ENCODE measurements around the gene ADCY5.
"Not testable (repeated sequence)": the region's sequence is repeated elsewhere in the genome, so short reads cannot be mapped to it uniquely, and the experiment has no call there.

The ADCY5 gene

DNA sequence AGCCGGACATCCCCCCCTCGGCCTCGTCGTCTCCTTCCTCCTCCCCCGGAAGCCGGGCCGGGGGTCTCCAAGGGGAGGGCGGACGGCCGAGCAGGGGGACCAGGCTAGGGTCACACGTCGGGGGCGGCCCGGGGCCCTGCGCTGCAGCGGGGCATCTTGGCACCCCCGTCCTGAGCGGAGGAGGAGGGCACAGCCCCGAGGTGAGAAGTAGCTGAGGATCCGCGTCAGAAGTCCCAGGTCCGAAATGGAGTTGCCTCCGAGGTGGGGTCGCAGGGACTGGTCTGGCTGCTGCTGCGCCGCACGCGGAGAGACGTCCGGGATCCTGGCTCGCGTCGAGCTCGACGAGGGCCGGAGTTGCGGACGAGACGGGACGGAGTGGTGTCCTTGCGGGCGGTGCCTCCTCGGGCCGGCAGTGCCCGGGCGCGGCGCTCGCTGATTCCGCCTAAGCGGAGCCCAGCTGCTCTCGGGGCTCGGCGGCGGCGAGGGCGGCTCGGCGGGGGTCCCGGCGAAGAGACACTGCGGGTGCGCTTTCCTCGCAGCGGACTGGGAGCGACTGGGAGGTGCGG lies at the start of gene ADCY5:
Gene ADCY5 (minus strand): TSS at position 555 of the 566 bp plus-strand sequence. CDS start 545 bp downstream, at position 10.
- DNase-seq (peak; percentile 23 to 26), ATAC-seq (peak; percentile 45)
- Mint-ChIP-seq H3K4me3 (peak within 1 kb of the TSS; percentile 50 to 62), H3K4me1 (peaks cover 10% of the 10 kb centered on the region), H3K9me3 (no peaks in the 10 kb centered on the region), H3K27ac (no peak within 1 kb of the TSS), H3K27me3 (peaks cover 64% of the 10 kb centered on the region)

DNA sequence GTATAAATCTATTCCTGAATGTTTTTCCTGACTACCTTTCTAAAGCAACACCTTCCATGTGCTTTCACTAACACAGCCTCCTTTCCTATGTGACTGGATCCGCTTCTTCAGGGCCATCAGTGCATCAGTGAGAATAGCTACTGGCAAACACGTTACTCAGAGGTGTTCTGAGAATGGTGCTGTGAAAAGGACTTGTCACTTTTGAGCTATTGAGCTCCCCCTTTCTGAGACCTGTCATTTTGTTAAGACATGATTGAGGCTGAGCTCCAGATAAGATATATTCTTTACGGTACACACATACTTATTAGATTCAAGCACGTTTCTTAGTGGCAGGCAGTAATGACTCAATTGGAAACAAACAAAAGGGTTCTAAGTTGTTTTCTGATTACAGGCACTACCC lies 45.0 kb upstream of the ADCY5 start:
- H3K27ac Mint-ChIP-seq = peak overlapping the region in 1 of 2 donors; percentile 82
- H3K4me3 Mint-ChIP-seq = no peak overlapping the region
- DNase-seq (no peak), ATAC-seq (no peak)
- no peaks in the 10 kb centered on the region for H3K27me3 Mint-ChIP-seq
- no peaks in the 10 kb centered on the region for H3K9me3 Mint-ChIP-seq
- no peaks in the 10 kb centered on the region for H3K4me1 Mint-ChIP-seq

- Mint-ChIP-seq H3K4me3 (no peak overlapping the region), H3K27me3 (no peaks in the 10 kb centered on the region), H3K4me1 (no peaks in the 10 kb centered on the region), H3K27ac (peak overlapping the region in 1 of 2 donors; percentile 3), H3K9me3 (no peaks in the 10 kb centered on the region)
- DNase-seq (no peak), ATAC-seq (no peak)
Observed at GRCh38 chr3:123491966-123492587, 43.2 kb upstream of the ADCY5 start.

DNA sequence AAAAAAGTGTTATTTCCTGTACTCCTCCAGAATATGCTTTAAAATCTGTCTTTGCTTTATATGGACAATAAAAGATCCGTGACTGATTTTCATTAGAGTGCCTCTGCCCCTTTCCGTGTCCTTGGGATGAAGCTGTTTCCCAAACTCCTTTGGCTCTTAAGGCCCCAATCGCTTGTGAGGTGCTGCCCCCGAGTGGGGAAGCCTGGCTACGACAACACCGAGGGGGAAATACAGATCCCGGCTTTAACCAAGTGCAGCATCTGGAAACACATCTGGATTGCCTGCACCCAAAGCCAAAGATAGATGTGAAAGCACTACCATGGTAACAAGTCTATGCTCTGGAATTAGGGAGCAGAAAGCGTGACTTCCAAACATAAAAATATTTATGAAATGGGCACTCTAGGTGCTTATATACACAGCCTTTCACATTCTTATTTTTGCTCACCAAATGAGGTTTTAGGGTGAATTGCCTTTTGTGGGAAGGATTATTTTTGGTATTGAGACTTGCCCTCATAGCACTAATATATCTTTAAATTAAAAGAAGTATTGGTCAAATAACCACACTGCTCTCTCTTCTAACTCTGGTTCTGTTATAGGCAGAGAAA lies 40.6 kb upstream of the ADCY5 start:
- ATAC-seq = peak; percentile 54
- Mint-ChIP-seq H3K4me1 (no peaks in the 10 kb centered on the region), H3K4me3 (no peak overlapping the region), H3K27me3 (peaks cover 8% of the 10 kb centered on the region), H3K9me3 (no peaks in the 10 kb centered on the region), H3K27ac (no peak overlapping the region)
- peak; percentile 28 to 33 for DNase-seq

GRCh38 chr3:123488645-123489347 lies 39.9 kb upstream of the ADCY5 start:
- no peaks in the 10 kb centered on the region for H3K4me1 Mint-ChIP-seq
- no peak for ATAC-seq

DNA sequence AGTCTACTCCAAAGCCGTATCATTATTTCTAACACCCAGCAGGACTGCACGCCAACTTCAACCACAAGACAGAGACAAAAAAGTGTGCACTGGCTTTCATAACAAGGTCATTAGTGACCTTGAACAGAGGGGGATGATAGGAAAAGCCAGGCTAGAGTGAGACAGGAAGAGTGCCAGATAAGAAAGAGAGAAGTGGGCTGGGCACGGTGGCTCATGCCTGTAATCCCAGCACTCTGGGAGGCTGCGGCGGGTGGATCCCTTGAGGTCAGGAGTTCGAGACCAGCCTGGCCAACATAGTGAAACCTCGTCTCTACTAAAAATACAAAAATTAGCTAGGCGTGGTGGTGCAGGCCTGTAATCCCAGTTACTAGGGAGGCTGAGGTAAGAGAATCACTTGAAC lies 38.2 kb upstream of the ADCY5 start:
- not testable (repeated sequence) for DNase-seq, ATAC-seq, H3K4me1 Mint-ChIP-seq, H3K4me3 Mint-ChIP-seq, H3K27me3 Mint-ChIP-seq, H3K27ac Mint-ChIP-seq, H3K9me3 Mint-ChIP-seq

More at GRCh38 chr3:123488645-123489347, 39.9 kb upstream of the ADCY5 start:
- Mint-ChIP-seq H3K27me3 (peaks cover 8% of the 10 kb centered on the region), H3K4me3 (no peak overlapping the region), H3K9me3 (no peaks in the 10 kb centered on the region), H3K27ac (no peak overlapping the region)
- DNase-seq = no peak

DNA sequence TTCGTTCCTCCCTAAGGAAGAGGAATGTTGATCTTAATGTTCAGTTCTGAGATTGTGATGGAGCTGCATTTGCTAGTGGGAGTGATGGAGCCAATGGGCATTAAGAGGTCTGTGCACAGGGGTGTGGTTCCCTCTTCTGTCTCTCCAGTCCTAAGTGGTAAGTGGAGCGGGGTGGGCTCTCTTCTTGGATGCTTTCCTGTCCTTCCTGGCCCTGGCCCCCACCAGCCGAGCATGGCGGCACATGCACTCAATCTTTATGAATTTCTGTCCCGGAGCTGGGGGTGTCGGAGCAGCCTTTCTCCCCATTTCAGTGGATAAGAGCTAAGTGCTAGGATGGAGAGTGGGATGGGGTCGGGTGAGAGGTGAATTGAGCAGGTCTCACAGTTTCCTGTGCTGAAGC lies 37.6 kb upstream of the ADCY5 start:
- Mint-ChIP-seq H3K4me3 (no peak overlapping the region), H3K9me3 (no peaks in the 10 kb centered on the region), H3K27me3 (peaks cover 8% of the 10 kb centered on the region), H3K27ac (no peak overlapping the region), H3K4me1 (no peaks in the 10 kb centered on the region)
- DNase-seq = no peak
- no peak for ATAC-seq

DNA sequence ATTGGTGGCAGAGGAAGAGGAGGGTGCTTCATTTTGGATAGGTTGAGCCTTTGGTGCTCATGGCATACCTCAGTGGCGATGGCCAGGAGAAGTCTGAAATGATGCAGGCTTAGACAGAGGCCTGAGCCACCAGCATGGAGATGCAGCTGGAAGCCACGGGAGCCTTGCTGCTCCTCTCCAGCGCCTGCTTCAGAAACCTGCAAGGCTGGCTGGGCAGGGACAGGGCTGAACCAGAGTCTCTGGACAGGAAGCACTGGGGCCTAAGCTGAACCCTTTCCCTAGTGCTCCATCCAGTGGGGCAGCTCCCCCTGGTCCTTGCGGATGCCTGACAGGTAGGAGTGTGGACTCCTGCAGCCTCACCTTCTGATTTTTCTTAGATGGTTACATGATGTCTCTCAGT lies 36.7 kb upstream of the ADCY5 start:
- no peaks in the 10 kb centered on the region for H3K4me1 Mint-ChIP-seq
- no peak overlapping the region for H3K4me3 Mint-ChIP-seq
- no peaks in the 10 kb centered on the region for H3K9me3 Mint-ChIP-seq
- H3K27me3 Mint-ChIP-seq = peaks cover 8% of the 10 kb centered on the region
- ATAC-seq (no peak), DNase-seq (no peak)
- no peak overlapping the region for H3K27ac Mint-ChIP-seq

- H3K27ac Mint-ChIP-seq = no peak overlapping the region
- H3K27me3 Mint-ChIP-seq = peaks cover 18% of the 10 kb centered on the region
- ATAC-seq (no peak), DNase-seq (no peak)
- no peaks in the 10 kb centered on the region for H3K9me3 Mint-ChIP-seq
- no peaks in the 10 kb centered on the region for H3K4me1 Mint-ChIP-seq
- no peak overlapping the region for H3K4me3 Mint-ChIP-seq
Observed at GRCh38 chr3:123483146-123483545, 34.3 kb upstream of the ADCY5 start.

DNA sequence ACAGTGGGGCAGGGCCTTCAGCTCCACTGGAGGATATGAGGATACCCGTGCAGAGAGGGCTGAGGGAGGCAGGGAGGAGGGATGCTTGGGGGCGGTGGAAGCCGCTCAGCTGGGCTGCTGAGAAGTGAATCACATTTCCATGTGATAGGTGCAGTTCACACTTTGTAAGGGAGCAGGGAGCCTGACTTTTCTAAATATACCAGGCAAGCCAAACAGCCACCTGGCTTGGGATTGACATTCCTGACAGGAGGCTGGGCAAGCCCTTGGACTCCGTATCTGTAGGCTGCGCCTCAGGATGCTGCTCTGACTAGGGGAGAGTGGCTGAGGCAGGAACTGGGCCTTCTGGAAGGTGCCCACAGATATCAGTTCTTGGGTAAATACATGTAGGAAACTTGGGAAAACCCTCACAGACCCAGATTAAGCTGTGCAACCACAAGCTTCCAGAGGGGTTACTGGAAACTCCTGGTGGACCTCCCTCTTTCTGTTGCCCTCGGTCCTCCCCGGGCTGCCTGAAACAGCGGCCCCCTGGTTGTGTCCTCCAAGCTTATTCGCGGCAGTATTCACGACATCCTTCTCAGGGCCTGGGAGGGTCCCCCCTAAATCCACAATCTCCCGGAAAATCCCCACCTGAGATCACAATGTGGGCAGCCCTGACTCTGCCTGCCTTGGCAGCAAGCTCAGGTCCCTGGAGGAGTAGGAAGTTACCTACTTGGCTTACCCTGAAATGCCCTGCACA lies 33.0 kb upstream of the ADCY5 start:
- ATAC-seq (no peak), DNase-seq (no peak)
- H3K9me3 Mint-ChIP-seq = no peaks in the 10 kb centered on the region
- peak overlapping the region in 1 of 2 donors; percentile 37 for H3K27ac Mint-ChIP-seq
- H3K27me3 Mint-ChIP-seq = peaks cover 28% of the 10 kb centered on the region
- H3K4me3 Mint-ChIP-seq = no peak overlapping the region
- no peaks in the 10 kb centered on the region for H3K4me1 Mint-ChIP-seq

- H3K4me1 Mint-ChIP-seq = no peaks in the 10 kb centered on the region
Observed at GRCh38 chr3:123481071-123481470, 32.2 kb upstream of the ADCY5 start.

DNA sequence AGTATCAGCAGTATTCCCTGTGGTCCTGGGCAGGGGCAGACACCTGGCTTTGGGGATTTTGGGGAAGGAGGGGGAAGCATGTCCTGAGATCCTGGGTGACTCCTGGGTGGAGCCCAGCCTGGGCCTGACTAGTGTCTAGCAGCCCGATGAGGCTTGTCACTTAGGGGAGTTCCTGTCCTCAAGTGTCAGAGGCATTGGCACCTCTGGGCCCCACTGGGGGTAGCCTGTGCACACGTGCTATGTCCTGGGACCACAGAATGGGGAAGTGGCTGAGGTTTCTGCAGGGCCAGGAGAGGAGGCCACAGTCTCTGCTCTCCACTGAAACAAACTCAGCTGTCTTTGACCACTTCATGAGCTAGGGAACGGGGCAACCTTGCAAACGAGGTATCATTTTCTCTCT lies 31.5 kb upstream of the ADCY5 start:
- Mint-ChIP-seq H3K27me3 (peaks cover 42% of the 10 kb centered on the region), H3K4me3 (no peak overlapping the region), H3K27ac (peak overlapping the region in 1 of 2 donors; percentile 33), H3K9me3 (no peaks in the 10 kb centered on the region), H3K4me1 (peaks cover under 1% of the 10 kb centered on the region)
- no peak for ATAC-seq
- no peak for DNase-seq

More at GRCh38 chr3:123481071-123481470, 32.2 kb upstream of the ADCY5 start:
- DNase-seq (no peak), ATAC-seq (no peak)
- Mint-ChIP-seq H3K27me3 (peaks cover 36% of the 10 kb centered on the region), H3K4me3 (no peak overlapping the region), H3K9me3 (no peaks in the 10 kb centered on the region), H3K27ac (no peak overlapping the region)

DNA sequence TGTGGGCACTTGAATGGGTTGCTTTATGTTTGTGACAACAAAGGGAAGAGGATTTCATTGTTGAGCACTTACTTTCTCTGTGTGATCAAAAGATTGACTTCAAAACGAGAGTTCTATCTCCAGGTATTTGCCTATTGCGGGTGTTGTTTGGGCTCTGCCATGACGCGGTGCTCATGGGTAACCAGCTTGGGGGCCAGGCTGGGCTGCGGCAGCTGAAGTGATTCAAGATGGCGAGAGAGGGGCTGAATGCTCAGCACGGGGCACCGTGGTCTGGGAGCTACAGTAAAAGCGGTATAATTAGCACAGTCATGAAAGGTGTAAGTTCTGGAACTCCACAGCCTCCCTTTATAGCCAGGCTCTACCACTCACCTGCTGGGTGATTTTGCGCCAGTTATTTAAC lies 31.0 kb upstream of the ADCY5 start:
- ATAC-seq = no peak
- no peak for DNase-seq
- H3K4me1 Mint-ChIP-seq = peaks cover 4% of the 10 kb centered on the region
- no peak overlapping the region for H3K27ac Mint-ChIP-seq
- peaks cover 42% of the 10 kb centered on the region for H3K27me3 Mint-ChIP-seq
- H3K9me3 Mint-ChIP-seq = no peaks in the 10 kb centered on the region
- no peak overlapping the region for H3K4me3 Mint-ChIP-seq

DNA sequence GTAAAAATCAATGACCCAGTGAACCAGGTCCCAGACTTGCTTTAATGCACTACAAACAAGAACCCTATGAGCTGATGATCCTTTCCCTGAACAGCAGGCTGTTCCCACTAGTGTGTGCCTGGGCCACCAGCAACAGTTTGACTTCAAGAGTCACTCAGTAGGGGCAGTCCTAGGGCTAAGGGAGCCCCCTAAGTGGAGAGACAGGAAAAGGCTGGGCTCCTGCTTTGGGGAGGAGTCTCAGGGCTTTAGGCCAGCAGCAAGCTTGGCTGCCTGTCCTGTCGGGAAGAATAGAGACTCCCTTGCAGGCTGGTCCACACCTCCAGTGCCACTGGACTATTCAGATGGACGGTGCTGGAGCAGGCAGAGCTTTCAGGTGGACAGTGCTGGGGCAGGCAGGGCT lies 29.4 kb upstream of the ADCY5 start:
- Mint-ChIP-seq H3K27ac (no peak overlapping the region), H3K27me3 (peaks cover 45% of the 10 kb centered on the region), H3K4me3 (no peak overlapping the region), H3K4me1 (peaks cover 4% of the 10 kb centered on the region), H3K9me3 (no peaks in the 10 kb centered on the region)
- DNase-seq = no peak
- ATAC-seq = no peak

- H3K27ac Mint-ChIP-seq = no peak overlapping the region
- no peak for DNase-seq
- no peak for ATAC-seq
- H3K27me3 Mint-ChIP-seq = peaks cover 45% of the 10 kb centered on the region
- H3K4me1 Mint-ChIP-seq = peaks cover 4% of the 10 kb centered on the region
- H3K9me3 Mint-ChIP-seq = no peaks in the 10 kb centered on the region
- no peak overlapping the region for H3K4me3 Mint-ChIP-seq
Observed at GRCh38 chr3:123476967-123477750, 28.3 kb upstream of the ADCY5 start.
